GM18517 (cell line): Measurements from ENCODE around the gene ABCA4.
"Not testable (repeated sequence)": the region's sequence is repeated elsewhere in the genome, so short reads cannot be mapped to it uniquely, and the experiment has no call there.

Source experiments
- ATAC-seq: cut with Tn5 transposase; IDR thresholded peaks from one replicate; pipeline ENCODE4 v1.9.1; 2021; ENCODE audit warnings: mild to moderate bottlenecking, moderate library complexity; ENCODE audit not compliant: unreplicated experiment

The ABCA4 gene

GRCh38 chr1:93959413-93959812 lies 161.5 kb downstream of the ABCA4 start:
- ATAC-seq: no peak

- ATAC-seq: no peak
Observed at GRCh38 chr1:93958726-93959100, 162.2 kb downstream of the ABCA4 start.

- ATAC-seq: no peak
Observed at GRCh38 chr1:93958032-93958725, 162.8 kb downstream of the ABCA4 start.

- no peak for ATAC-seq
Observed at GRCh38 chr1:93955765-93956164, 165.2 kb downstream of the ABCA4 start.

GRCh38 chr1:93947002-93947686 lies 173.8 kb downstream of the ABCA4 start:
- ATAC-seq: not testable (repeated sequence)
